ENCODE data around the gene REEP6. TPM values are rescaled to one million over a fixed set of nuclear protein-coding genes. Genes with fewer than 3 reads are reported as not detected.

REEP6 gene
- total and polyA plus RNA-seq, 2 of the 4 experiments (the other 2 are of a cell fraction) = 1.3 to 2.2 TPM

GRCh38 chr19:1497578-1498235 lies 6.7 kb downstream of the REEP6 start:
- no peak overlapping the region for H3K14ac ChIP-seq (replicated peaks; ENCODE audit: low read depth, low read length)
- H4K8ac ChIP-seq (ENCODE audit: low read depth in 2 of 2, low read length in 2 of 2) = no peak overlapping the region
- H3K4me2 ChIP-seq (ENCODE audit: low read depth, low read length) = no peak overlapping the region
- ATAC-seq (ENCODE audit: low read depth) = no peak
- H3K79me1 ChIP-seq (ENCODE audit: low read depth in 1 of 2, low read length in 2 of 2) = no peaks in the 10 kb centered on the region
- H3K4me1 ChIP-seq (ENCODE audit: control insufficient read depth, insufficient read depth, low read length) = no peaks in the 10 kb centered on the region
- H2BK5ac ChIP-seq (ENCODE audit: low read depth, low read length, poor library complexity, severe bottlenecking) = no peak overlapping the region
- DNase-seq = no peak
- 76% methylated on average over 18 of the region's 25 CpGs; no CpG with 5 or more reads in 1 of the 2 experiments for WGBS, 2 experiments (ENCODE audit: extremely low coverage in 2 of 2, insufficient read length in 1 of 2)
- intact Hi-C loops (cut with micrococcal nuclease) = no loop called here
- H3K4ac ChIP-seq (ENCODE audit: low read depth, low read length) = no peak overlapping the region
- dilution Hi-C loops (cut with HindIII; ENCODE audit: low sequenced_read_pairs, unreplicated experiment) = no loop called here
- no peak overlapping the region for H2BK20ac ChIP-seq (ENCODE audit: low read depth, low read length)
- POLR2A ChIA-PET (ENCODE audit: unreplicated experiment) = no interaction called here
- H3K9ac ChIP-seq (ENCODE audit: low read depth, low read length) = no peak overlapping the region
- H3K4me3 ChIP-seq (ENCODE audit: insufficient read depth, low read depth, low read length) = no peak overlapping the region
- no peaks in the 10 kb centered on the region for H3K9me3 ChIP-seq (ENCODE audit: control insufficient read depth, insufficient read depth, low read length)
- no peak overlapping the region for H2BK120ac ChIP-seq (ENCODE audit: low read depth, low read length)
- H2BK15ac ChIP-seq (ENCODE audit: low read depth, low read length) = no peak overlapping the region
- H3K27me3 ChIP-seq (ENCODE audit: control insufficient read depth, insufficient read depth, low read length) = peaks cover 11% of the 10 kb centered on the region; the same call in 1 of the 2 replicates
- no peak overlapping the region for H3K27ac ChIP-seq (ENCODE audit: insufficient read depth, low read length)
- BruUV-seq (replicated peaks) = no TSS peak
- no peak overlapping the region for H2AK5ac ChIP-seq (ENCODE audit: low read depth, low read length)
- TF ChIP-seq, protein P1, sequence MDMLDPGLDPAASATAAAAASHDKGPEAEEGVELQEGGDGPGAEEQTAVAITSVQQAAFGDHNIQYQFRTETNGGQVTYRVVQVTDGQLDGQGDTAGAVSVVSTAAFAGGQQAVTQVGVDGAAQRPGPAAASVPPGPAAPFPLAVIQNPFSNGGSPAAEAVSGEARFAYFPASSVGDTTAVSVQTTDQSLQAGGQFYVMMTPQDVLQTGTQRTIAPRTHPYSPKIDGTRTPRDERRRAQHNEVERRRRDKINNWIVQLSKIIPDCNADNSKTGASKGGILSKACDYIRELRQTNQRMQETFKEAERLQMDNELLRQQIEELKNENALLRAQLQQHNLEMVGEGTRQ (IDR thresholded peaks at IDR 0.05; ENCODE audit: low read depth, low read length) = no peak
- TF ChIP-seq RAD21 (IDR thresholded peaks at IDR 0.05; ENCODE audit: low read length) (no peak), CHD1 (IDR thresholded peaks at IDR 0.05; ENCODE audit: low read depth, low read length) (no peak), FOS (IDR thresholded peaks at IDR 0.05; ENCODE audit: low read depth, low read length) (no peak), MAZ (IDR thresholded peaks at IDR 0.05; ENCODE audit: borderline replicate concordance, low read depth, low read length) (no peak), BHLHE40 (IDR thresholded peaks at IDR 0.05; ENCODE audit: low read depth, low read length) (no peak), CEBPB (IDR thresholded peaks at IDR 0.05; ENCODE audit: low read depth, low read length) (no peak), POLR2A (IDR thresholded peaks at IDR 0.05; ENCODE audit: low read depth, low read length) (no peak), NFE2L2 (IDR thresholded peaks at IDR 0.05; ENCODE audit: low read depth, low read length) (no peak), RCOR1 (IDR thresholded peaks at IDR 0.05; ENCODE audit: insufficient replicate concordance, low read length) (no peak), MXI1 (IDR thresholded peaks at IDR 0.05; ENCODE audit: borderline replicate concordance, low read depth, low read length) (no peak), MAFK (IDR thresholded peaks at IDR 0.05; ENCODE audit: low read depth, low read length) (no peak), RFX5 (IDR thresholded peaks at IDR 0.05; ENCODE audit: low read depth, low read length) (no peak), SMC3 (IDR thresholded peaks at IDR 0.05; ENCODE audit: low read depth, low read length) (no peak)
- TF ChIP-seq, protein P2, sequence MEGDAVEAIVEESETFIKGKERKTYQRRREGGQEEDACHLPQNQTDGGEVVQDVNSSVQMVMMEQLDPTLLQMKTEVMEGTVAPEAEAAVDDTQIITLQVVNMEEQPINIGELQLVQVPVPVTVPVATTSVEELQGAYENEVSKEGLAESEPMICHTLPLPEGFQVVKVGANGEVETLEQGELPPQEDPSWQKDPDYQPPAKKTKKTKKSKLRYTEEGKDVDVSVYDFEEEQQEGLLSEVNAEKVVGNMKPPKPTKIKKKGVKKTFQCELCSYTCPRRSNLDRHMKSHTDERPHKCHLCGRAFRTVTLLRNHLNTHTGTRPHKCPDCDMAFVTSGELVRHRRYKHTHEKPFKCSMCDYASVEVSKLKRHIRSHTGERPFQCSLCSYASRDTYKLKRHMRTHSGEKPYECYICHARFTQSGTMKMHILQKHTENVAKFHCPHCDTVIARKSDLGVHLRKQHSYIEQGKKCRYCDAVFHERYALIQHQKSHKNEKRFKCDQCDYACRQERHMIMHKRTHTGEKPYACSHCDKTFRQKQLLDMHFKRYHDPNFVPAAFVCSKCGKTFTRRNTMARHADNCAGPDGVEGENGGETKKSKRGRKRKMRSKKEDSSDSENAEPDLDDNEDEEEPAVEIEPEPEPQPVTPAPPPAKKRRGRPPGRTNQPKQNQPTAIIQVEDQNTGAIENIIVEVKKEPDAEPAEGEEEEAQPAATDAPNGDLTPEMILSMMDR (conservative IDR thresholded peaks at IDR 0.05; ENCODE audit: low read depth, low read length) = no peak
- TF ChIP-seq, protein P3, sequence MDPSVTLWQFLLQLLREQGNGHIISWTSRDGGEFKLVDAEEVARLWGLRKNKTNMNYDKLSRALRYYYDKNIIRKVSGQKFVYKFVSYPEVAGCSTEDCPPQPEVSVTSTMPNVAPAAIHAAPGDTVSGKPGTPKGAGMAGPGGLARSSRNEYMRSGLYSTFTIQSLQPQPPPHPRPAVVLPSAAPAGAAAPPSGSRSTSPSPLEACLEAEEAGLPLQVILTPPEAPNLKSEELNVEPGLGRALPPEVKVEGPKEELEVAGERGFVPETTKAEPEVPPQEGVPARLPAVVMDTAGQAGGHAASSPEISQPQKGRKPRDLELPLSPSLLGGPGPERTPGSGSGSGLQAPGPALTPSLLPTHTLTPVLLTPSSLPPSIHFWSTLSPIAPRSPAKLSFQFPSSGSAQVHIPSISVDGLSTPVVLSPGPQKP (IDR thresholded peaks at IDR 0.05; ENCODE audit: borderline replicate concordance, low read depth, low read length) = no peak
- H4K5ac ChIP-seq (ENCODE audit: low read depth, low read length) = no peak overlapping the region
- H4K20me1 ChIP-seq (ENCODE audit: insufficient read depth, low read length) = no peaks in the 10 kb centered on the region
- H3K23ac ChIP-seq (ENCODE audit: low read depth, low read length) = no peak overlapping the region
- H3K56ac ChIP-seq (ENCODE audit: extremely low read depth, insufficient read depth, low read length) = no peak overlapping the region
- no peaks in the 10 kb centered on the region for H3K36me3 ChIP-seq (ENCODE audit: control insufficient read depth, insufficient read depth, low read length)
- no peak overlapping the region for H3K18ac ChIP-seq (ENCODE audit: low read depth, low read length)
- no peak overlapping the region for H2AK9ac ChIP-seq (replicated peaks; ENCODE audit: low read depth, low read length, poor library complexity)
- CTCF ChIA-PET = no interaction called here
- H4K91ac ChIP-seq (ENCODE audit: insufficient read depth, low read depth, low read length) = no peak overlapping the region
- in situ Hi-C loops (cut with MboI; ENCODE audit: low sequenced_read_pairs) = no loop called here
- peak overlapping the region; percentile 11 for H2AFZ ChIP-seq (replicated peaks; ENCODE audit: low read length, poor library complexity)
- H3K9me1 ChIP-seq (ENCODE audit: insufficient read depth, low read length) = no peaks in the 10 kb centered on the region
